ENCODE data around the gene IL10RA. TPM values are rescaled to one million over a fixed set of nuclear protein-coding genes. Genes with fewer than 3 reads are reported as not detected.

Gene IL10RA
- total and polyA plus RNA-seq, 2 donors, result 22.7 to 24.2 TPM

GRCh38 chr11:117958949-117959348, 27.2 kb upstream of the IL10RA start:
- no peak overlapping the region for H3K4me3 ChIP-seq (ENCODE audit: low read length in 2 of 2)
- peaks cover 4 to 8% of the 10 kb centered on the region in 2 donors for H3K4me1 ChIP-seq (ENCODE audit: control insufficient read depth in 2 of 2, insufficient read depth in 2 of 2, low read length in 2 of 2)
- H3K9me3 ChIP-seq (ENCODE audit: control insufficient read depth in 2 of 2, insufficient read depth in 1 of 2, low read length in 1 of 2), result no peaks in the 10 kb centered on the region
- H3K27ac ChIP-seq (ENCODE audit: low read depth in 1 of 2, low read length in 1 of 2), result no peak overlapping the region
- H3K36me3 ChIP-seq (ENCODE audit: control insufficient read depth in 2 of 2, insufficient read depth in 2 of 2, low read length in 1 of 2), result no peaks in the 10 kb centered on the region
- 99% methylated on average over 1 of the region's 1 CpG for WGBS
- no peak for DNase-seq (ENCODE audit: low read depth in 6 of 9, low spot score in 9 of 9)
- no peaks in the 10 kb centered on the region for H3K27me3 ChIP-seq (ENCODE audit: control insufficient read depth in 2 of 2, insufficient read depth in 1 of 2, low read length in 1 of 2)

GRCh38 chr11:117959438-117960149, 26.6 kb upstream of the IL10RA start:
- no peaks in the 10 kb centered on the region for H3K27me3 ChIP-seq (ENCODE audit: control insufficient read depth in 2 of 2, insufficient read depth in 1 of 2, low read length in 1 of 2)
- no peaks in the 10 kb centered on the region for H3K36me3 ChIP-seq (ENCODE audit: control insufficient read depth in 2 of 2, insufficient read depth in 2 of 2, low read length in 1 of 2)
- no peak overlapping the region for H3K27ac ChIP-seq (ENCODE audit: low read depth in 1 of 2, low read length in 1 of 2)
- WGBS, result 95% methylated on average over 1 of the region's 1 CpG
- H3K4me3 ChIP-seq (ENCODE audit: low read length in 2 of 2), result no peak overlapping the region
- peaks cover 0 to 2% of the 10 kb centered on the region in 2 donors for H3K4me1 ChIP-seq (ENCODE audit: control insufficient read depth in 2 of 2, insufficient read depth in 2 of 2, low read length in 2 of 2)
- no peak for DNase-seq (ENCODE audit: low read depth in 6 of 9, low spot score in 9 of 9)
- no peaks in the 10 kb centered on the region for H3K9me3 ChIP-seq (ENCODE audit: control insufficient read depth in 2 of 2, insufficient read depth in 1 of 2, low read length in 1 of 2)

DNA sequence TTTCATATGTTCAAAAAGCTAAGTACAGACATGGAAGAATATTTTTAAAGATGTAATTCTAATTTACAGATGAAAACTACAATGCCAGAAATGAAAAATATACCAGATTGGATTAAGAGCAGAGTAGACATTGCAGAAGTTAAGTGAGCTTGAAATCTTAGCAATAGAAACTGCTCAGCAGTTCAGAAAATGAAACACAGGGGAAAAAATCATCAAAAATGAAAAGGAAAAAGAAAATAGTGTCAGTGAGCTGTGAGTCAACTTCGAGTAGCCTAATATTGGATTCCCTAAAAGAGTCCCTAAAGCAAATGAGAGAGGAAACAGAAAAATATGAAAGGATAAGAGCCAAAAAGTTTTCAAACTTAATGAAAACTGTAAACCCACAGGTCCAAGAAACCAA, 25.8 kb upstream of the IL10RA start:
- H3K4me3 ChIP-seq (ENCODE audit: low read length in 2 of 2), result no peak overlapping the region
- no peaks in the 10 kb centered on the region for H3K27me3 ChIP-seq (ENCODE audit: control insufficient read depth in 2 of 2, insufficient read depth in 1 of 2, low read length in 1 of 2)
- no peak for DNase-seq (ENCODE audit: low read depth in 6 of 9, low spot score in 9 of 9)
- H3K27ac ChIP-seq (ENCODE audit: low read depth in 1 of 2, low read length in 1 of 2), result no peak overlapping the region
- no peaks in the 10 kb centered on the region for H3K4me1 ChIP-seq (ENCODE audit: control insufficient read depth in 2 of 2, insufficient read depth in 2 of 2, low read length in 2 of 2)
- H3K36me3 ChIP-seq (ENCODE audit: control insufficient read depth in 2 of 2, insufficient read depth in 2 of 2, low read length in 1 of 2), result no peaks in the 10 kb centered on the region
- no peaks in the 10 kb centered on the region for H3K9me3 ChIP-seq (ENCODE audit: control insufficient read depth in 2 of 2, insufficient read depth in 1 of 2, low read length in 1 of 2)
- 94% methylated on average over 1 of the region's 1 CpG for whole genome bisulfite sequencing

DNA sequence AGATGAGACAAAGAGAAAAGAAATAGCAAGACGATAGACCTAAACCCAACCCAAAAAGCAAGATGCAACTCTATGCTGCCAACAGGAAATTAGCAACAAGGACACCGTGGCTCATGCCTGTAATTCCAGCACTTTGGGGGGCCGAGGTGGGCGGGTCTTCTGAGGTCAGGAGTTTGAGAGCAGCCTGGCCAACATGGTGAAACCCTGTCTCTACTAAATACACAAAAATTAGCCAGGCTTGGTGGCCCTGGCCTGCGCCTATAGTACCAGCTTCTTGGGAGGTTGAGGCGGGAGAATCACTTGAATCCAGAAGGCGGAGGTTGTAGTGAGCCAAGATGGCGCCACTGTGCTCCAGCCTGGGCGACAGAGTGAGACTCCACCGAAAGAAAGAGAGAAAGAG, 24.3 kb upstream of the IL10RA start:
- no peaks in the 10 kb centered on the region for H3K4me1 ChIP-seq (ENCODE audit: control insufficient read depth in 2 of 2, insufficient read depth in 2 of 2, low read length in 2 of 2)
- H3K27me3 ChIP-seq (ENCODE audit: control insufficient read depth in 2 of 2, insufficient read depth in 1 of 2, low read length in 1 of 2), result no peaks in the 10 kb centered on the region
- WGBS, result 97% methylated on average over 10 of the region's 10 CpGs
- H3K4me3 ChIP-seq (ENCODE audit: low read length in 2 of 2), result no peak overlapping the region
- H3K36me3 ChIP-seq (ENCODE audit: control insufficient read depth in 2 of 2, insufficient read depth in 2 of 2, low read length in 1 of 2), result no peaks in the 10 kb centered on the region
- no peak overlapping the region for H3K27ac ChIP-seq (ENCODE audit: low read depth in 1 of 2, low read length in 1 of 2)
- no peak for DNase-seq (ENCODE audit: low read depth in 6 of 9, low spot score in 9 of 9)
- no peaks in the 10 kb centered on the region for H3K9me3 ChIP-seq (ENCODE audit: control insufficient read depth in 2 of 2, insufficient read depth in 1 of 2, low read length in 1 of 2)

DNA sequence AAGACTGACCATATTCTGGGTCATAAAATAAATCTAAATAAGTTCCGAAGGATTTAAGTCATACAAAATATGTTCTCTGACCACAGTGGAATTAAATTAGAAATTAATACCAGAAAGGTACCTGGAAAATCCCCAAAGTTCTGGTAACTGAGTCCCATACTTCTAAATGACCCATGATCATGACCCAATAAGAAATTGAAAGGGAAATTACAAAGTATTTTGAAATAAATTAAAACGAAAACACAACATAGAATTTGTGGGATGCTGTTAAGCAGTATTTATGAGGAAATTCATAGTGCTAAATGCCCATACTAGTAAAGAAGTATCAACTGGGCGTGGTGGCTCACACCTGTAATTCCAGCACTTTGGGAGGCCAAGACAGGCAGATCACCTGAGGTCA, 23.4 kb upstream of the IL10RA start:
- WGBS, result 96% methylated on average over 3 of the region's 3 CpGs

GRCh38 chr11:117966908-117967307, 19.3 kb upstream of the IL10RA start:
- H3K27me3 ChIP-seq (ENCODE audit: control insufficient read depth in 2 of 2, insufficient read depth in 1 of 2, low read length in 1 of 2), result no peaks in the 10 kb centered on the region
- no peaks in the 10 kb centered on the region for H3K36me3 ChIP-seq (ENCODE audit: control insufficient read depth in 2 of 2, insufficient read depth in 2 of 2, low read length in 1 of 2)
- WGBS, result 98% methylated on average over 8 of the region's 8 CpGs
- H3K27ac ChIP-seq (ENCODE audit: low read depth in 1 of 2, low read length in 1 of 2), result no peak overlapping the region
- H3K4me1 ChIP-seq (ENCODE audit: control insufficient read depth in 2 of 2, insufficient read depth in 2 of 2, low read length in 2 of 2), result peaks cover 4 to 24% of the 10 kb centered on the region in 2 donors
- H3K9me3 ChIP-seq (ENCODE audit: control insufficient read depth in 2 of 2, insufficient read depth in 1 of 2, low read length in 1 of 2), result no peaks in the 10 kb centered on the region
- no peak overlapping the region for H3K4me3 ChIP-seq (ENCODE audit: low read length in 2 of 2)
- no peak for DNase-seq (ENCODE audit: low read depth in 6 of 9, low spot score in 9 of 9)

More for the DNA sequence above, 23.4 kb upstream of the IL10RA start:
- Histone ChIP-seq H3K36me3 (ENCODE audit: control insufficient read depth in 2 of 2, insufficient read depth in 2 of 2, low read length in 1 of 2) (no peaks in the 10 kb centered on the region), H3K4me1 (ENCODE audit: control insufficient read depth in 2 of 2, insufficient read depth in 2 of 2, low read length in 2 of 2) (no peaks in the 10 kb centered on the region), H3K4me3 (ENCODE audit: low read length in 2 of 2) (no peak overlapping the region), H3K27me3 (ENCODE audit: control insufficient read depth in 2 of 2, insufficient read depth in 1 of 2, low read length in 1 of 2) (no peaks in the 10 kb centered on the region), H3K9me3 (ENCODE audit: control insufficient read depth in 2 of 2, insufficient read depth in 1 of 2, low read length in 1 of 2) (no peaks in the 10 kb centered on the region), H3K27ac (ENCODE audit: low read depth in 1 of 2, low read length in 1 of 2) (no peak overlapping the region)
- DNase-seq (ENCODE audit: low read depth in 6 of 9, low spot score in 9 of 9), result no peak

DNA sequence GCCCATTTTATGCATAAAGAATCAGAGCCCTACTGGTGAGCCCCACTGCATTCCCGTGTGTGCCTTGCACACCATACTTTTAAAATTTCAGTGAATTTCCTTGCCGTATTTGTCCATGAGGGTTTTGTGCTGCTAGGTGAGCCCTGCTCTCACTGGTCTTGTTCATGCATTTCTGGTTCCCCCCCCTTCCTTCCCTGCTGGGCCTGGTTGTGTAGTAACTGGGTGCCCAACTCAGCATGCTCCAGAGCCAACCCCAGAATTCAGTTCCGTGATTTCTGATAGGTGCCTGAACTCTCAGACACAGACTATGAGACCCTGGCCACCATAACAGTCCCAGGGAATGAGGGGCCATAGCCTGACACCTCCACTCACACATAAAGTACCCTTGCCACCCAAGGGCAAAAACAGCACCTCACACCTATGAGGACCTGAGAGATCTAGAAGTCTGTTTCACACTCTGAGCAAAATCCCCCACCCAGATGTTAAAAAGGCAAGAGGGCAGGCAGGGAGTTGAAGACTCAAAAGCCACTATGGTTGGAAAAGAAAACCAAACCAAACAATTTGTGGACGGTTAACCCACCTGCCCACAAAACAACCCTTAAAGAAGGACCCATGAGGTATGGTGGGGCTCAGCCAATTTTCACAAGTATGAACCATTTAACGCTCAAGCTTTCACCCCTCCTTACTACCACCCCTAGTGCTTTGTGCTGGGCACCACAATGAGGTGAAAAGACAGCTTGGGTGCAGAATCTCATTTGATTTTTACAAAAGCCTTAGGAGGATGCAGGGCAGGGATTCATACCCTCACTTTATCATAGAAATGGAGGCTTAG, 16.8 kb upstream of the IL10RA start:
- no peaks in the 10 kb centered on the region for H3K27me3 ChIP-seq (ENCODE audit: control insufficient read depth in 2 of 2, insufficient read depth in 1 of 2, low read length in 1 of 2)
- WGBS, result 68% methylated on average over 5 of the region's 5 CpGs
- peaks cover 6 to 39% of the 10 kb centered on the region in 2 donors for H3K4me1 ChIP-seq (ENCODE audit: control insufficient read depth in 2 of 2, insufficient read depth in 2 of 2, low read length in 2 of 2)
- H3K27ac ChIP-seq (ENCODE audit: low read depth in 1 of 2, low read length in 1 of 2), result no peak overlapping the region
- no peak for DNase-seq (ENCODE audit: low read depth in 6 of 9, low spot score in 9 of 9)
- no peaks in the 10 kb centered on the region for H3K9me3 ChIP-seq (ENCODE audit: control insufficient read depth in 2 of 2, insufficient read depth in 1 of 2, low read length in 1 of 2)
- H3K36me3 ChIP-seq (ENCODE audit: control insufficient read depth in 2 of 2, insufficient read depth in 2 of 2, low read length in 1 of 2), result no peaks in the 10 kb centered on the region
- no peak overlapping the region for H3K4me3 ChIP-seq (ENCODE audit: low read length in 2 of 2)

DNA sequence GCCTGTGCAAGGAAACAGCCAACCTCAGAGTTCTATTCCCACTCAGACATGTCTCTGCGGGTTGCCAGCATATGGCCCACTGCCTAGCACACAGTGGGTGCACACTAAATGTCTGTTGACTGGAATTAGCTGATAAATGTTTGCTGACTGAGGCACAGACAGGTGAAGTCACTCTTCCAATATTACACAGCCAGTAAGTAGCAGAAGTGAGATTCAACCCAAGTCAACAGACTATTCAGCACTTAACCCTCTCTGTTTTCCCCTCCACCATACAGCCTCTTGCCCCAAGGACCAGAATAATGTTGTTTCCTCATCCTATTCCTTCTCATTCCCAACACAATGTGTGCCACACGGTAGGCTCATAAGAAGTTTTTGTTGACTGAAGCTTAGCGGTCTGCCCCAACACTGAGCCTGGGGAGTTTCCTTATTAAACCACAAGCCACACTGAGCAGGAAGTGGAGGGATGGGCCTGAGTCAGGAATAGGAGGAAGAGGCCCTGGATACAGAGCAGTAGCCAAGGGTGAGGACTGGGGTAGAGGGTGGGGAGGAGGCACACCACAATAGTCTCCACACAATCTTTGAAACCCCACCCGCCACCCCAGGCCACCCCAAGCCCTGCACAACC, 15.7 kb upstream of the IL10RA start:
- DNase-seq (ENCODE audit: low read depth in 6 of 9, low spot score in 9 of 9), result peak in 1 of 9 donors; percentile 49
- Histone ChIP-seq H3K4me3 (ENCODE audit: low read length in 2 of 2) (no peak overlapping the region), H3K4me1 (ENCODE audit: control insufficient read depth in 2 of 2, insufficient read depth in 2 of 2, low read length in 2 of 2) (peaks cover 6 to 39% of the 10 kb centered on the region in 2 donors), H3K27me3 (ENCODE audit: control insufficient read depth in 2 of 2, insufficient read depth in 1 of 2, low read length in 1 of 2) (no peaks in the 10 kb centered on the region), H3K9me3 (ENCODE audit: control insufficient read depth in 2 of 2, insufficient read depth in 1 of 2, low read length in 1 of 2) (peaks cover 0 to 3% of the 10 kb centered on the region in 2 donors), H3K27ac (ENCODE audit: low read depth in 1 of 2, low read length in 1 of 2) (no peak overlapping the region), H3K36me3 (ENCODE audit: control insufficient read depth in 2 of 2, insufficient read depth in 2 of 2, low read length in 1 of 2) (no peaks in the 10 kb centered on the region)
- 42% methylated on average over 4 of the region's 4 CpGs for WGBS

DNA sequence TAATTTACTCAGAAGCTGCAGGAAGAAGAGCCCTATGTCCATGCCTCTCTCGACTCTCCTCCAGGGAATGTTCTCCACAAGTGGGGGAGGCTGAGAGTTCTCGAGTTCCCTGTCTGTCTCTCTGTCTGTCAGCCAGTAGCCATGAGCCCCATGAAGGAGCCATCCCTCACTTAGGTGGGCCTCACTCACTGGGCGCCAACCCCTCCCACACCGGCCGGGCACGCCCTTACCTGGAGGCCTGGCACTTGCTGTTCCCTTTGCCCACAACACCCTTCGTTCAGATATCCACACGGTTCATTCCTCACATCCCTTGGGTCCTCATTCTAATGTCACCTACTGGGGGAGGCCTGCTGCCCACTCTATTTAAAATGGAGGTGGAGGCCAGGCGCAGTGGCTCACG, 14.2 kb upstream of the IL10RA start:
- H3K4me1 ChIP-seq (ENCODE audit: control insufficient read depth in 2 of 2, insufficient read depth in 2 of 2, low read length in 2 of 2), result peaks cover 14 to 50% of the 10 kb centered on the region in 2 donors
- DNase-seq (ENCODE audit: low read depth in 6 of 9, low spot score in 9 of 9), result no peak
- no peak overlapping the region for H3K27ac ChIP-seq (ENCODE audit: low read depth in 1 of 2, low read length in 1 of 2)
- peaks cover 0 to 4% of the 10 kb centered on the region in 2 donors for H3K9me3 ChIP-seq (ENCODE audit: control insufficient read depth in 2 of 2, insufficient read depth in 1 of 2, low read length in 1 of 2)
- no peak overlapping the region for H3K4me3 ChIP-seq (ENCODE audit: low read length in 2 of 2)
- no peaks in the 10 kb centered on the region for H3K36me3 ChIP-seq (ENCODE audit: control insufficient read depth in 2 of 2, insufficient read depth in 2 of 2, low read length in 1 of 2)
- H3K27me3 ChIP-seq (ENCODE audit: control insufficient read depth in 2 of 2, insufficient read depth in 1 of 2, low read length in 1 of 2), result no peaks in the 10 kb centered on the region
- 98% methylated on average over 10 of the region's 10 CpGs for WGBS
